T-helper 2 cell treated with Interferon-gamma antibody and Interleukin-4, amounts not matched to agents 5 μg/mL and 100 μg/mL, for 36 hours (primary cell): ENCODE measurements around the gene KCNIP4.

Experiments
- DNase-seq: peaks from one replicate; pipeline ENCODE4 v3.0.0; 2021; ENCODE audit warnings: low spot score
- H3K27ac Mint-ChIP-seq: one replicate; pipeline ENCODE4 v1.8.0; 2021; ENCODE audit warnings: mild to moderate bottlenecking, mixed read lengths
- H3K27me3 Mint-ChIP-seq: one replicate; pipeline ENCODE4 v1.8.0; 2021; ENCODE audit warnings: low read depth, mixed read lengths
- H3K36me3 Mint-ChIP-seq: one replicate; pipeline ENCODE4 v1.8.0; 2021; ENCODE audit warnings: low read depth, mixed read lengths
- H3K4me1 Mint-ChIP-seq: one replicate; pipeline ENCODE4 v1.8.0; 2021; ENCODE audit warnings: low read depth, mixed read lengths
- H3K4me3 Mint-ChIP-seq: one replicate; pipeline ENCODE4 v1.8.0; 2022; ENCODE audit warnings: mild to moderate bottlenecking, moderate library complexity, mixed read lengths
- H3K9me3 Mint-ChIP-seq: one replicate; pipeline ENCODE4 v1.8.0; 2021; ENCODE audit warnings: mixed read lengths

KCNIP4 gene

DNA sequence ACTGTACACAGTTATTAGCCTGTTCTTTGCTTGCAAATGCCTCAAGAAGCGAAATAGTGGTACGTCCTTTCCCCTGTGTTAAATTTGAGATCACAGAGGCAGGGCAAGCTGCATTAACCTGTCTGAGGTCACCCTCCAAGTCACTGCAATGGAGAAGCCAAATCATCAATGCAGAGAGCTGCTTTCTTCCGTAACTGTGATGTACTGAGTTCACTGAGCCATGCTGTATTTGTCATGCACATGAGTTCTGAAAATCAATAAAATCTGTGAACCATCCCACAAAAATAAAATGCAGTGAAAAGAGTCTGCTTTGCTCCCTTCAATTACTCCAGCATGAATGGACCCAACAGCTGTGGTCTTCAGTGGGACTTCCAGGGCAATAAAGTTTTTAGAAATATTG lies 393.5 kb downstream of the KCNIP4 start:
- no peak for DNase-seq
- no peak overlapping the region for H3K4me3 Mint-ChIP-seq

DNA sequence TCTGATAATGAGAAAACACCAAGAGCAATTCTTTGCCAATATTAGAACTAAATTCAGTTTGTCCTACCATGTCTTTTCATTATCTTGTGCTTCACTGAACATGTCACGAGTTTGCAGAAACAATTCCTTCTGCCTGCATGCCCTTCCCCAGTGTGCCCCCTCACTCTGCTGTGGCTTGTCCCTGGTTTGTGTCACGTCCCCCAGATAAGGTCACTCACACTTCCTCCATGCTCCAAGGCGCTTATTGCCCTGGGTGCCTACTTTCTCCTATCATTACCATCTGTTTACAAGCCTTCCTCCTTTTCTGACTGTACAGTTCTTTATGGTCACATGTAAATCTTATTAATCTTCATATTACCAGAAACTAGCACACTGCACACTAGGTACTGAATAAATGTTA lies 394.1 kb downstream of the KCNIP4 start:
- H3K36me3 Mint-ChIP-seq = no peaks in the 10 kb centered on the region
- no peak overlapping the region for H3K27ac Mint-ChIP-seq
- no peaks in the 10 kb centered on the region for H3K4me1 Mint-ChIP-seq
- DNase-seq = no peak
- no peaks in the 10 kb centered on the region for H3K9me3 Mint-ChIP-seq
- H3K27me3 Mint-ChIP-seq = no peaks in the 10 kb centered on the region
- H3K4me3 Mint-ChIP-seq = no peak overlapping the region

More for the DNA sequence above, 393.5 kb downstream of the KCNIP4 start:
- no peaks in the 10 kb centered on the region for H3K4me1 Mint-ChIP-seq
- H3K27ac Mint-ChIP-seq = no peak overlapping the region
- no peaks in the 10 kb centered on the region for H3K9me3 Mint-ChIP-seq
- no peaks in the 10 kb centered on the region for H3K36me3 Mint-ChIP-seq
- H3K27me3 Mint-ChIP-seq = no peaks in the 10 kb centered on the region

DNA sequence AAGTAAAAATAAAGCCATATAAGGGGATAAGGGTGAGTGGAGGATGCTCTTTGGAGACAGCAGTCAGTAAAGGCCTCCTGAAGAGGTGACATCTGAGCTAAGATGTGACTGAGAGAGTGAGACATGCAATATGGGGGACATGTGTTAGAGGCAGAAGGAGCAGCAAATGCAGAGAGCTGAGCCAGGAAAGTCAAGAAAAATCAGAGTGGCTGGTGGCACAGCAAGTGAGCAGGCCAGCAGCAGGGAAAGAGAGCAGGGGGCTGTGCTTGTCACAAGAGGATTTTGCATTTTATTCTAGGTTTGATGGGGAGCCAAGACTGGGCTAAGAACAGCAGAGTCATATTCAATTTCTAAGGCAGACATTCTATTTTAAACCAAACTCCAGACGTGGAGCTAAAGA lies 394.5 kb downstream of the KCNIP4 start:
- no peak for DNase-seq
- Mint-ChIP-seq H3K9me3 (no peaks in the 10 kb centered on the region), H3K27ac (no peak overlapping the region), H3K4me3 (no peak overlapping the region), H3K27me3 (no peaks in the 10 kb centered on the region), H3K36me3 (no peaks in the 10 kb centered on the region), H3K4me1 (no peaks in the 10 kb centered on the region)

DNA sequence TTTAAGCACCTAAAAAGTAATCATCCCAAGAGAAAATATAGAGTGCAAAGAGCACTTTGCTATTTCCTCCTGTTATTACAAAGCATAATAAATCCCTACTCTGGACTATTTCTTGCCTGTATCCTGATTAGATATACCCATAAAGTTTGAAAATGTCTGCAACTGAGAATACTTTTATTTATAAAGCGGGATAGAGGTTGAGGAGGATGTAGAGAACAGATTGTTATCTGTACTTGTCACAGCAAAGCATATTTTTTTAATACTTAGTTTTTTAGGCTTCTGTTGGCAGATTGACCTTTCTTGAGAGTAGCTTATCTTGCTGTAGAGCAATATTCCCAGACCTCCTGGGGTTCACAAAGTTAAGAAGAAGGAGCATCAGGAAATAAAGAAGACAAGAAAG lies 396.1 kb downstream of the KCNIP4 start:
- no peak for DNase-seq
- no peaks in the 10 kb centered on the region for H3K27me3 Mint-ChIP-seq
- H3K9me3 Mint-ChIP-seq = no peaks in the 10 kb centered on the region
- no peak overlapping the region for H3K4me3 Mint-ChIP-seq
- H3K36me3 Mint-ChIP-seq = no peaks in the 10 kb centered on the region
- no peak overlapping the region for H3K27ac Mint-ChIP-seq
- H3K4me1 Mint-ChIP-seq = no peaks in the 10 kb centered on the region

DNA sequence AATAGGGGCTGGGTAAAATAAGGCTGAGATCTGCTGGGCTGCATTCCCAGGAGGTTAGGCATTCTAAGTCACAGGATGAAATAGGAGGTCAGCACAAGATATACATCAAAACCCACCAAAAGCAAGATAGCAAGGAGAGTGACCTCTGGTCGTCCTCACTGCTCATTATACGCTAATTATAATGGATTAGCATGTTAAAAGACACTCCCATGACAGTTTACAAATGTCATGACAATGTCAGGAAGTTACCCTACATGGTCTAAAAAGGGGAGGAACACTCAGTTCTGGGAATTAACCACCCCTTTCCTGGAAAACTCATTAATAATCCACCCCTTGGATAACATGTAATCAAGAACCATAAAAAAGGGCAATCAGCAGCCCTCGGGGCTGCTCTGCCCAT lies 403.6 kb downstream of the KCNIP4 start:
- DNase-seq = no peak
- Mint-ChIP-seq H3K4me3 (no peak overlapping the region), H3K9me3 (peaks cover 6% of the 10 kb centered on the region), H3K27me3 (no peaks in the 10 kb centered on the region), H3K4me1 (no peaks in the 10 kb centered on the region), H3K36me3 (no peaks in the 10 kb centered on the region), H3K27ac (no peak overlapping the region)

DNA sequence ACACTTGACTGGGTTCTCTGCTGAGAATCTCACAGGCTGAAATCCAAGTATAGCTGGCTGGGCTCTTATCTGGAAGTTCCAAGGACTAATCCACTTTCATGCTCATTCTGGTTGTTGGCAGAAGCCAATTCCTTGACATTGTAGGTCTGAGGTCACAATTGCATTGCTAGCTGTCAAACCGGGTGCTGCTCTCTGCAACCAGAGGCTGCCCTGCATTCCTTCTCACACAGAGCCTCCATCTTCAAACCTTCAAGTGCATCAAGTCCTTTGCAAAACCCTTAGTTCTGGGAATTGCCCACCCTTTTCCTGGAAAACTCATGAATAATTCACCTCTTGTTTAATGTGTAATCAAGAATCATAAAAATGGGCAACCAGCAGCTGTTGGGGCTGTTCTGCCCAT lies 404.2 kb downstream of the KCNIP4 start:
- Mint-ChIP-seq H3K27ac (no peak overlapping the region), H3K9me3 (peaks cover 6% of the 10 kb centered on the region), H3K4me3 (no peak overlapping the region), H3K4me1 (no peaks in the 10 kb centered on the region), H3K27me3 (no peaks in the 10 kb centered on the region), H3K36me3 (no peaks in the 10 kb centered on the region)
- no peak for DNase-seq

DNA sequence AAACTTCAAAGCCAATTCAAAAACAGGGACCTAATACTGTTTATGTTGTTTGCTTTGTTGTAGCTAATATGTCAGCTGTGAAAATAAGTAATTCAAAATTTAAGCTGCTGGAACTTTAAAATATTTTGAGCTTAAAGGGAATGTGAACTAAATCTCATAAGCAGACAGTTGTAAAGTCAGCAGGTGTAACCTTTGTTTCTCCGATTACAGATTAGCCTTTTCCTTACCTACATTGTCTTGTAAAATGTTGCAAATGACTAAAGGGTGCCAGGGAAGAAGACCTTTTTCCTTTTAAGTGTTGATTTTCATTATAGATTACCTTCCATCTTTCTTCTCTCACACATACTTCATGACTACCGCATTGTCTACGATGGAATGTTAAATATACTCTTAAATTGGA lies 405.1 kb downstream of the KCNIP4 start:
- no peak overlapping the region for H3K27ac Mint-ChIP-seq
- no peak for DNase-seq
- H3K27me3 Mint-ChIP-seq = no peaks in the 10 kb centered on the region
- peaks cover 10% of the 10 kb centered on the region for H3K9me3 Mint-ChIP-seq
- no peaks in the 10 kb centered on the region for H3K4me1 Mint-ChIP-seq
- no peaks in the 10 kb centered on the region for H3K36me3 Mint-ChIP-seq
- no peak overlapping the region for H3K4me3 Mint-ChIP-seq

DNA sequence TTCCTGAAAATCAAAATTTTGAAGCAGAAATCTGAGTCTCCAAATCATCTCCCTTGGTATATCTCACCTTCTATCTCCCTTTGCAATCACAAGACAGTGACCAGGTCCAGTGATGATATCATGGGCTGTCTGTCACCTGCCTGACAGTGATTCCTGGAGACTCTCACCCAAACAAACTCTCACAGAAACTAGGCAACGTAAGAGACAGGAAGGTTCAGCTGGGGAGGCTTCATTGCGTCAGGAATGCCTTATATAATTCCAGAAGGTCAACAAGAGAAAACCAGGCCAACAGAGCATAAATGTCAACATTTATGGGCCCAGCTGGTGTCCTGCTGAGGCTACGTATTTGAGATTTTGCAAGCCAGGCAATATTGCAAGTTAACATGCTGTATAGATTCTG lies 412.7 kb downstream of the KCNIP4 start:
- Mint-ChIP-seq H3K36me3 (no peaks in the 10 kb centered on the region), H3K9me3 (peaks cover 3% of the 10 kb centered on the region), H3K4me3 (no peak overlapping the region), H3K27me3 (no peaks in the 10 kb centered on the region), H3K4me1 (no peaks in the 10 kb centered on the region), H3K27ac (no peak overlapping the region)
- DNase-seq = no peak

DNA sequence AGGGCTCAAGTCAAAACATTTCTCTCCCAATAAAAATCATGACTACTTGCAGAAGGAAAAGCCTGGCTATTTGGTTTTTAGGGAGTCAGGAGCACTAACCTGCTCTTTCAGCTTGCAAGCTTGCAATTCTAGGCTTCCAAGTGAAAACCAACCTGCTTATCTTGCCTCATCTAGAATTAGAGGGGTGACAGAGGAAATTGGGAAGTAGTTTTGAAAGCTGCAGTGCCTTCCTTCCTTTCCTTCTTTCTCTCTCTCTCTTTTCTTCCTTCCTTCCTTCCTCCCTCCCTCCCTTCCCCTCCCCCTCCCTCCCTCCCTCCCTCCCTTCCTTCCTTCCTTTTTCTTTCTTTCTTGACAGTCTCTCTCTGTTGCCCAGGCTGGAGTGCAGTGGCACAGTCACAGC lies 417.5 kb downstream of the KCNIP4 start:
- no peak overlapping the region for H3K27ac Mint-ChIP-seq
- H3K9me3 Mint-ChIP-seq = no peaks in the 10 kb centered on the region
- H3K4me1 Mint-ChIP-seq = no peaks in the 10 kb centered on the region
- no peak overlapping the region for H3K4me3 Mint-ChIP-seq
- no peaks in the 10 kb centered on the region for H3K27me3 Mint-ChIP-seq
- no peaks in the 10 kb centered on the region for H3K36me3 Mint-ChIP-seq
- DNase-seq = no peak

DNA sequence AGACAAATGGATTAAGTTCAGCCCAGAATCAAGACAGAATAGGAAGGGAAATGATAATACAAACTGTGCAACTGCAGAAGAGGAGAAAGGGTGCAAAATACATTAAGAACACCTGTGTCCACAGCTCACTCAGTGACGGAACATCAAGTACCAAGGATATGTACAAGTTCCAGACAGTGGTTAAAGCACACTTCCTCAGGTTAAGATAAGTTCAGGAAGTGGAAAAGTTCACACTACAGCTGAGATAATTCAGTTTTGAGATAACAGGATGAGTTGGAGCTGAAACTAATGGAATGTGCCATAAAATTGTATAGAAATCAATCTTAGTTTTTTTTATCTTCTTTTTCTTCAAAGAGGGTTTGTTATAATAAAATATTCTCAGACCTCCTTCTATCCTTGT lies 419.4 kb downstream of the KCNIP4 start:
- Mint-ChIP-seq H3K27me3 (no peaks in the 10 kb centered on the region), H3K36me3 (no peaks in the 10 kb centered on the region), H3K4me1 (no peaks in the 10 kb centered on the region), H3K27ac (no peak overlapping the region), H3K9me3 (no peaks in the 10 kb centered on the region), H3K4me3 (no peak overlapping the region)
- no peak for DNase-seq

DNA sequence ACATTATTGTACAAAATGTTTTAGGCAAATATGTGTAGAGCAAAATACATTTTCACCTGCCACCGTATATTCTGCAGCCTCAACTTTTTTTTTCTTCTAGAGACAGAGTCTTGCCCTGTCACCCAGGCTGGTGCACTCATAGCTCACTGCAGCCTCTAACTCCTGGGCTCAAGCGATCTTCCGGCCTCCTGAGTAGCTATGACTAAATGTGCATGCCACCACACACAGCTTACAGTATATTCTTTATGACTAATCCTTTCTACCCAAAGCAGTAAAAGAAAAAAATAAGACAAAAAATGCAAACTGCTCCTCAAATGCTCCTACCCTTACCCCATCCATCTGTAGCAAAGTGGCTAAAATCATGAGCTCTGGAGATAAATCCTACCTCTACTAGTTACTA lies 426.3 kb downstream of the KCNIP4 start:
- H3K4me3 Mint-ChIP-seq = no peak overlapping the region
- no peaks in the 10 kb centered on the region for H3K36me3 Mint-ChIP-seq
- no peak for DNase-seq
- no peak overlapping the region for H3K27ac Mint-ChIP-seq
- peaks cover 5% of the 10 kb centered on the region for H3K9me3 Mint-ChIP-seq
- no peaks in the 10 kb centered on the region for H3K4me1 Mint-ChIP-seq
- no peaks in the 10 kb centered on the region for H3K27me3 Mint-ChIP-seq

DNA sequence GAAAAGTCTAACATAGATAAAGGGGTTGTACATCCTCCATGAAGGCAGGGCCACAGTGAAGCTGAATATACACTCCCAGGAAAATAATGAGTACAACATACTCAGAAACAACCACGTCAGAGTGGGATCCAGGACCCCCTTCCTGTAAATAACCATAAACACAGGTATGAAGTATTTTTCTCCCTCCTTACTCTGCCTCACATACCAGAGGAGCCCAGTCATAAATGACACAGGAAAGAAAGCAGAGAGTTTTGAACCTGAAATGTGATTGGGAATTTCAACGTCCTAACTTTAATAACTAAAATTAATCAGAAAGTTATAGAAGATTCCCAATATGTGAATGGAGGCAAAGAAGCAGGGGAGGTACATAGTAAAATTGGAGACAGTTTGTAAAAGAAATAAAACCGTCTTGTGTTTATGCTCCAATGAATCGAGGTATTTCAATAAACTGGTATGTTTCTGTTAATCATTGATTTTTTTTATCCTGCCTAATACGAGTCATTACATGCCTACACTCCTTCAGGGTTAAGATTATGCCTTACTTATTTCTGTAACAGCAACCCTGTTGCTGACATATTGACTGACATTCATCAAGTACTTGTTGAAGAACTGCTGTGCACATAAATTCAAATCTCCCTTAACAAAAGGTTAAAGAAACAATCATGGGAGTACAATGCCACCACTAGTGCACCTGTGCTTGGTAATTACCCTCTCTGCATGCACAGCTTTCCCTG lies 431.3 kb downstream of the KCNIP4 start:
- Mint-ChIP-seq H3K27ac (no peak overlapping the region), H3K4me1 (no peaks in the 10 kb centered on the region), H3K27me3 (no peaks in the 10 kb centered on the region), H3K4me3 (no peak overlapping the region), H3K36me3 (no peaks in the 10 kb centered on the region), H3K9me3 (peaks cover 5% of the 10 kb centered on the region)
- DNase-seq = no peak

DNA sequence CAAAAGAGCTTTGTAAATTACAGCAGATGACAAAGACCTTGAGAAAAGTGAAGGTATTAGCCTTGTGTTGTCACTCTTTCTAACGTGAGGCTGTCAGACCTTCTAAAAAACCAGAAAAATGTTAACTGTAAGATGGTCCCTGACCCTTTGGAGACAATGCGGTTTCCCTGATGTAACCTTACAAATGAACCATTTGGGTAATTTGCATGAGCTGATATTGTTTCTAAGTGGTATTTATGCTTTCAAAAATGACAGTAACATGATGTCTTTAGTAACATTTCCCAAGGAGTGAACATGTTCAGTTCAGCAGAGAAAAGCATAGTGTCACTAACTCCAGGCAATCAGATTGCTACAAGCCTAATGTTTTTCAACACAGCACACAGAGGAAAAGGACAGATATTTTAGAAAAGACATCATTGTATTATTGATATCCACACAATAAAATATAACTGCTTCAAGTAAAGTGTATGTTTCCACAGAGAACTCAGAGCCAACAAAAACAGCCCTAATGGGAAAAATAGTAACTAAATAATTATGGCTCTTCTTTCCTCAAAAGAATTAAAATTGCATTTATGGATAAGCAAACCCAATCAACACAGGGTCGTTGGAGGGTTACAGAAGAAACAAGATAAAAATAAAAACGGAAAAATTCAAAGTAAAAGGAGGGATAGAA lies 434.4 kb downstream of the KCNIP4 start:
- Mint-ChIP-seq H3K4me1 (no peaks in the 10 kb centered on the region), H3K36me3 (no peaks in the 10 kb centered on the region), H3K27ac (no peak overlapping the region), H3K4me3 (no peak overlapping the region), H3K27me3 (no peaks in the 10 kb centered on the region), H3K9me3 (peaks cover 5% of the 10 kb centered on the region)
- no peak for DNase-seq

DNA sequence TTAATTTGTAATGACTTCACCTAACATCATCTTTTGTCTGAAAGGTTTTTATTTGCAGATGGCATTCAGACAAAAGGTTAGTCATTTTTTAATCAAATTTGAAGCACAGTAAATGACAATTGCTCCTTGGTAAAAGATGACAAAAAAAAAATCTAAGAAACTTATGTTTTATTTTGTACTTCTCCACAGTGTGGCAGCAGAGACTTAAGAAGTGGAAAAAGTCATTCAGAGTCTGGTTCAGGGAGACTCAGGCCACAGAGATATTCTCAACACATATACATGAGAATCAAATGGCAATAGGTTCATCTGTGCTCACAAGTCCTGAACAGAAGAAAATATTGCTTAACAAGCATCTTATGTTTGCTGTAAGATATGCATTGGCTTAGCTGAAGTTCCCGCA lies 436.2 kb downstream of the KCNIP4 start:
- Mint-ChIP-seq H3K4me3 (no peak overlapping the region), H3K27me3 (no peaks in the 10 kb centered on the region), H3K4me1 (no peaks in the 10 kb centered on the region), H3K9me3 (no peaks in the 10 kb centered on the region), H3K27ac (no peak overlapping the region), H3K36me3 (no peaks in the 10 kb centered on the region)
- no peak for DNase-seq

DNA sequence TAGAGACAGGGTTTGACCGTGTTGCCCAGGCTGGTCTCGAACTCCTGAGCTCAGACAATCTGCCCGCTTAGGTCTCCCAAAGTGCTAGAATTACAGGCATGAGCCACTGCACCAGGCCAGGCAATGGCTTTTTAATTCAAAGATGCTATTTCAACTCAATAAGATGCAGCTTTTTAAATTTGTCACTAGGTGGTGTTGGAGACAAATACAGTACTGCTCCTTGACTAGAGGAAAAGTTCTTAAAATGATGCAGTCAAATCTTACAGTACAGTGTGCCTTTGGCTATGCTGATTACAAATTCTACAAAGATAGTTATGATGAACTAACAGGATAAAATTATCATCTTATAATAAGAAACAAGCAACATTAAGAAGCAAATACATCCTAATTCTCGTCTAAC lies 441.1 kb downstream of the KCNIP4 start:
- Mint-ChIP-seq H3K27ac (no peak overlapping the region), H3K9me3 (no peaks in the 10 kb centered on the region), H3K36me3 (no peaks in the 10 kb centered on the region), H3K4me1 (no peaks in the 10 kb centered on the region), H3K4me3 (no peak overlapping the region), H3K27me3 (no peaks in the 10 kb centered on the region)
- DNase-seq = no peak
